Esophagus (tissue), 2 donors: Measurements from ENCODE around the gene GPC1. TPM values are rescaled to one million over a fixed set of nuclear protein-coding genes. Genes with fewer than 3 reads are reported as not detected.

Experiments used
- H3K27ac ChIP-seq, 2 donors: one replicate each; pipeline ENCODE4 v1.5.1; 2013; ENCODE audit warnings: low read depth in 2 of 2, mild to moderate bottlenecking in 2 of 2, inconsistent platforms in 1 of 2, low read length in 1 of 2, moderate library complexity in 1 of 2
- H3K27me3 ChIP-seq, 2 donors: one replicate each; pipeline ENCODE4 v1.6.1; 2013; ENCODE audit warnings: low read length in 2 of 2, control low read depth in 1 of 2, mild to moderate bottlenecking in 1 of 2; ENCODE audit not compliant: insufficient read depth in 2 of 2, control insufficient read depth in 1 of 2
- H3K36me3 ChIP-seq, 2 donors: one replicate each; pipeline ENCODE4 v1.6.1; 2013; ENCODE audit warnings: low read length in 1 of 2; ENCODE audit not compliant: control insufficient read depth in 2 of 2, insufficient read depth in 2 of 2
- H3K4me1 ChIP-seq, 2 donors: one replicate each; pipeline ENCODE4 v1.6.1; 2013; ENCODE audit warnings: low read length in 1 of 2; ENCODE audit not compliant: control insufficient read depth in 2 of 2, insufficient read depth in 2 of 2
- H3K4me3 ChIP-seq, 2 donors: one replicate each; pipeline ENCODE4 v1.5.1; 2013; ENCODE audit warnings: low read length in 2 of 2, mild to moderate bottlenecking in 2 of 2, low read depth in 1 of 2, moderate library complexity in 1 of 2
- H3K9me3 ChIP-seq, 2 donors: one replicate each; pipeline ENCODE4 v1.6.1; 2013; ENCODE audit warnings: mild to moderate bottlenecking in 2 of 2, low read depth in 1 of 2, low read length in 1 of 2, moderate library complexity in 1 of 2; ENCODE audit not compliant: control insufficient read depth in 2 of 2, insufficient read depth in 1 of 2
- WGBS, 2 donors: extraction: QIAGEN DNeasy Blood & Tissue Kit; methylation state at CpG; one replicate each; pipeline ENCODE4 v1.1.7; 2013; 5-methylcytosine and 5-hydroxymethylcytosine counted together
- polyA plus RNA-seq, 2 donors: library from polyadenylated mRNA; stranded (reverse); fragments of 200-250 nt; gene quantifications; one replicate each; pipeline ENCODE4 v1.2.3, GENCODE V29; 2013
- donor health status: healthy with polysubstance abuse.
- donor health status: Bipolar disorder and iron deficiency.

Gene GPC1
- polyA plus RNA-seq, 2 donors, result 57.9 to 82.0 TPM

DNA sequence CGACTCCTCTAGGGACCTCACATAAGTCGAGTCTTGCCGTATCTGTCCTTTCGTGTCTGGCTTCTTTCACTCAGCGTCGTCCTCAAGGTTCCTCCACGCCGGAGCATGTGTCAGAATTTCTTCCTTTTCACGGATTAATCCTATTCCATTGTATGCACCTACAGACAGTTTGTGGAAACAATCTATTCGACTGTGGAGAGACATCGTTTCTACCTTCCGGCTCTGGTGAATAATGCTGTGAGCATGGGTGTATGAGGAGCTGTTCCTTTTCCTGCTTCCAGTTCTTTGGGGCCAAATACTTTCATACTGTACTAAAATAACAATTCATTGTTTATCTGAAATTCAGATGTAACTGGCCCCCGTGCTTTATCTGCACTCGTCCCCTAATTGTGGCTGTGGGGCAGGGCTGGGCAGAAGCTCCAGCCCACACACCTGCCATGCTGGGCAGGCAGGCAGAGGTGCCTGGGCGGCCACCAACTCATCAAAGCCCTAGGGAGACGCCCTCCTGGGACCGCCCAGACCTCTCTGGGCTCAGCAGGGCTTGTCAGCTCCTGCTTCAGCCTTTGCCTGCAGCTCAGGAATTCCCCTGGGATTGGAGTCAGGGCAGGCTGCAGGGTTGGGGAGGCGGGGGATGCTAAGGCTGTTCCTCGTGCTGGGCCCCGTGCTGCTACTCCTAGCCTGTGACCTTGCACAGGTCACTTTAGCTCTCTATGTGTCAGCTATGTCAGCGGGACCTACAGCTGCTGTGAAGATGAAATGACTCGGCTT lies 14.5 kb downstream of the GPC1 start:
- peaks cover 21 to 69% of the 10 kb centered on the region in 2 donors for H3K4me1 ChIP-seq

DNA sequence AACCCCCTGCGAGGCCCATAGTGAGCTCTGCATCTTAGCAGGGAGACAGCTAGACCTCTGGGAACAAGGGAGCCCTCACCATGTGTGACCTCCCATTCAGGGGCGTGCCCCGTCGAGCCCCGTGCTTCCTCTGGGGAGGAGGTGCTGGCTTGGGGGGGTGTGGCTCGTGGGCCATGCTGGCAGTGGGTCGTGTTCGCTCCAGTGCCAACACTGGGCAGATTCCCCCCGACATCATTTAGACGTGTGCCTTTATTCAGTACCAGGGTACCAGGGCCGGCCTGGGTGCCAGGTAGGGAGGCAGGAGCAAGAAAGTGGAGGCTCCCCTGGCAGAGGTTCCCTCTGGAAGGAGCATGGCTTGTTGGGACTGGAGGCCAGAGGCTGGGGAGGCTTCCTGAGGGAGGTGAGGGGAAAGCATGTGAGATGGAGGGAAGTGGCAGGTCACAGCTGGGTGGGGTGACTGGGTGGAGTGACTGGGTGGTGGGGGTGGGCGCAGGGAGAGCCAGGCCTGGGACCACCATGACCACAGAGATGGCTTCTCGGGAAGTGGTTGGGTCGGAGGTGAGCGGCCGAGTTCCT lies 15.2 kb downstream of the GPC1 start:
- no peaks in the 10 kb centered on the region for H3K27me3 ChIP-seq
- H3K4me1 ChIP-seq, result peaks cover 24 to 73% of the 10 kb centered on the region in 2 donors
- 40 to 57% methylated on average over 16 of the region's 16 CpGs for WGBS, 2 donors
- no peak overlapping the region for H3K4me3 ChIP-seq
- H3K9me3 ChIP-seq, result no peaks in the 10 kb centered on the region
- peak overlapping the region; percentile 90 to 92 for H3K27ac ChIP-seq
- H3K36me3 ChIP-seq, result peaks cover 0 to 11% of the 10 kb centered on the region in 2 donors

More for the DNA sequence above, 14.5 kb downstream of the GPC1 start:
- Histone ChIP-seq H3K9me3 (no peaks in the 10 kb centered on the region), H3K36me3 (peaks cover 0 to 13% of the 10 kb centered on the region in 2 donors), H3K27ac (peak overlapping the region; percentile 90 to 92), H3K27me3 (no peaks in the 10 kb centered on the region), H3K4me3 (no peak overlapping the region)
- WGBS, 2 donors, result 44 to 54% methylated on average over 22 of the region's 22 CpGs

DNA sequence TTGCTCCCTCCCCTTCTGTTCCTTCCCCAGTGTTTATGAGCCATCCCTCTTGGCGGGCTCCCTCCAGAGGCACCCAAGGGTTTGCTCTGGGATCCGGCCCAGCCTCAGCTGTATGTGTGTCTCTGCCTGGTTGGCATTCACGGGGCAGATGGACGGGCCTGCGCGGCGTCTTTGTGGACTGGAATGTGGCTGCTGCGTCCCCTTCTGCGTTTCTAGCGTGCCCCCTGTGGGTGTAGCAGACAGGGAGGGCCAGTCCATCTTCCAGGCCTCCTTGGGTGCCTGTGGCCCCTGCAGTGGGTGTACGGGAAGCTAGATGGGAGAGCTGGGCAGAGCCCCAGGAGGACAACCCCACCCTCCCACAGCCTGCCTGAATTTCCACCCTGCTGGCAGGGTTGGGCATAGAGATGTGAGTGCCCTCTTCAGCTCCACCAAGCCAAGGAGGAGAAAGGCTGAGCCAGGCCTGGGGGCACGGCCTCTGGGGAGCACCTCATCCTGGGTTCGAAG lies 15.7 kb downstream of the GPC1 start:
- Histone ChIP-seq H3K27ac (peak overlapping the region; percentile 90 to 92), H3K4me3 (no peak overlapping the region), H3K27me3 (no peaks in the 10 kb centered on the region), H3K9me3 (no peaks in the 10 kb centered on the region), H3K4me1 (peaks cover 25 to 74% of the 10 kb centered on the region in 2 donors), H3K36me3 (peaks cover 0 to 5% of the 10 kb centered on the region in 2 donors)
- WGBS, 2 donors, result 44 to 64% methylated on average over 13 of the region's 13 CpGs

DNA sequence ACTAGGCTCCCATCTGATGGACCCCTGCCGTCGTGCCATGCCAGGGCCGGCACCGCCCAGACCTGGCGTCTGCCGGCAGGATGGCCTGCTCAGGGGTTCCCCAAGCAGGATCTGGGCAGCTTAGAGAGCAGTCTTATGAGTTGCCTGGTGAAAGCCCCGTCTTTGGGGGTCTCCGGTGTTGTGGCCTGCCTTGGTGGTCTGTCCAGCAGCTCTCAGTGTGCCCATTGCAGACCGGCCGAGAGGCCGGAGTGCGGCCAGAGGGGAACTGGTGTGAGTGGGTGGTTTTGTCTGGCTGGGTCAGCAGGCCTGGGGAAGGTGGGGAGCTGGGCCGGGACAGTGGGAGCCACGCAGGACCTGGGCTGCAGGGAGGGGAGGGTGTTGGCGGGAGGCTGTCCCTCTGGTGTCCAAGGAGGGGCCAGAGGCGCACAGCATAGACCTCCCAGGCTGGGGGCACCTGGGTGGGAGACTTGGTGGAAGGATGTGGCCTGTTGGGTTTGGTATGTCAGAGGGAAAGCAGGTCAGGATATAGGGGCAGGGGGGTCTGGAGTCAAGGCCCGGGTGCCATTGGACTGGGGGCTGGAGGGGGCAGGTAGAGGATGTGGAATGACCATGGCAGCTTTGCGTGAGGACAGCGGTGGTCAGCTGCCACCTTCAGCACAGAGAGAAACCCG lies 16.5 kb downstream of the GPC1 start:
- peak overlapping the region; percentile 90 to 92 for H3K27ac ChIP-seq
- 39 to 58% methylated on average over 19 to 20 of the region's 20 CpGs for WGBS, 2 donors
- H3K4me3 ChIP-seq, result peak overlapping the region; percentile 76 to 78
- peaks cover 25 to 74% of the 10 kb centered on the region in 2 donors for H3K4me1 ChIP-seq
- peaks cover 0 to 2% of the 10 kb centered on the region in 2 donors for H3K36me3 ChIP-seq
- H3K27me3 ChIP-seq, result no peaks in the 10 kb centered on the region
- H3K9me3 ChIP-seq, result no peaks in the 10 kb centered on the region

- Histone ChIP-seq H3K4me3 (peak overlapping the region; percentile 76 to 78), H3K36me3 (peaks cover 0 to under 1% of the 10 kb centered on the region in 2 donors), H3K4me1 (peaks cover 23 to 74% of the 10 kb centered on the region in 2 donors), H3K27me3 (no peaks in the 10 kb centered on the region), H3K27ac (peak overlapping the region; percentile 90 to 92), H3K9me3 (no peaks in the 10 kb centered on the region)
- WGBS, 2 donors, result 1% methylated on average over 70 to 103 of the region's 103 CpGs
Observed at GRCh38 chr2:240452462-240453256, 17.2 kb downstream of the GPC1 start.

GRCh38 chr2:240453461-240454105 lies 18.1 kb downstream of the GPC1 start:
- peaks cover 0 to 2% of the 10 kb centered on the region in 2 donors for H3K36me3 ChIP-seq
- H3K27me3 ChIP-seq, result no peaks in the 10 kb centered on the region
- peak overlapping the region; percentile 49 to 78 for H3K4me3 ChIP-seq
- peak overlapping the region; percentile 60 to 75 for H3K27ac ChIP-seq
- WGBS, 2 donors, result 5 to 12% methylated on average over 53 to 77 of the region's 81 CpGs
- peaks cover 22 to 73% of the 10 kb centered on the region in 2 donors for H3K4me1 ChIP-seq
- H3K9me3 ChIP-seq, result no peaks in the 10 kb centered on the region

- WGBS, 2 donors, result 31 to 34% methylated on average over 35 of the region's 35 CpGs
- Histone ChIP-seq H3K27ac (peak overlapping the region; percentile 60 to 75), H3K4me3 (peak overlapping the region; percentile 49 to 78), H3K36me3 (peaks cover 0 to 6% of the 10 kb centered on the region in 2 donors), H3K4me1 (peaks cover 22 to 72% of the 10 kb centered on the region in 2 donors), H3K27me3 (no peaks in the 10 kb centered on the region), H3K9me3 (no peaks in the 10 kb centered on the region)
Observed at GRCh38 chr2:240454106-240454901, 18.8 kb downstream of the GPC1 start.

- no peaks in the 10 kb centered on the region for H3K27me3 ChIP-seq
- H3K36me3 ChIP-seq, result peaks cover 0 to 6% of the 10 kb centered on the region in 2 donors
- peak overlapping the region; percentile 42 to 49 for H3K4me3 ChIP-seq
- peaks cover 22 to 69% of the 10 kb centered on the region in 2 donors for H3K4me1 ChIP-seq
- peak overlapping the region; percentile 68 to 75 for H3K27ac ChIP-seq
- WGBS, 2 donors, result 45 to 48% methylated on average over 6 to 7 of the region's 7 CpGs
- H3K9me3 ChIP-seq, result no peaks in the 10 kb centered on the region
Observed at GRCh38 chr2:240455272-240455646, 19.8 kb downstream of the GPC1 start.
